RWPE1 (cell line): Measurements from ENCODE around the gene SDK2.

Experiments used
- CTCF ChIA-PET: fragments of 350-600 bp; sonication (Branson Sonifier 250); formaldehyde crosslinking; extraction: SDS; loops from one replicate; lab custom pipeline; 2021; lab: Yijun Ruan, JAX
- POLR2A ChIA-PET: fragments of 400-600 bp; formaldehyde crosslinking; extraction: SDS; loops from one replicate; lab custom pipeline; 2020; ENCODE audit warnings: antibody characterized with exemption; ENCODE audit not compliant: low non-redundant PET; lab: Yijun Ruan, JAX
- DNase-seq: peaks from one replicate; pipeline ENCODE4 v3.0.0; 2012; ENCODE audit warnings: low spot score
- H3K27ac ChIP-seq: fragments of 450-650 bp; 2 replicates; pipeline ENCODE4 v1.5.1; 2017
- TF ChIP-seq, protein P1 (sequence below): fragments of 450-650 bp; conservative IDR thresholded peaks from 2 replicates; pipeline ENCODE4 v1.5.1; 2017; ENCODE audit warnings: low read depth, mild to moderate bottlenecking

Gene SDK2

DNA sequence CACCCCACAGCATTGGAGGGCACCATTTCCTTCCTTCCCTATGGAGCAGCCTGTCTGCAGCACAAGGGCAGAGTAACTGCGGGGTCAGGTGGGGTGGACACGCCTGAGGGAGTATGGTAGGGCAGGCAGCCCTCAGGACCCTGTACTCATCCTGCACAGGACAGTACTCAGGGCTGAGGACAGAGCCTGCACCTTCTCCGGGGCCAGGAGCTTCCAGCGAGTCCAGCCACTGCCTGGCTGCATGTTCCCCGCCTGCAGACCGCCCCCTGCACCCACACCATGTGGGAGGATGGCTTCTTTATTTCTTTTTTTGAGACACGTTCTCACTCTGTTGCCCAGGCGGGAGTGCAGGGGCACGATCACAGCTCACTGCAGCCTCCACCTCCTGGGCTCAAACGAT lies 284.9 kb downstream of the SDK2 start:
- POLR2A ChIA-PET = interaction anchor here (0.6 kb wide), 1 partner anchor 67 kb away, joined by 3 read pairs; no protein-coding TSS in a partner anchor
- CTCF ChIA-PET = interaction anchor here (0.6 kb wide), 4 partner anchors 10 to 733 kb away, joined by 3 to 4 read pairs (median 3); no protein-coding TSS in a partner anchor
- TF ChIP-seq, protein P1, sequence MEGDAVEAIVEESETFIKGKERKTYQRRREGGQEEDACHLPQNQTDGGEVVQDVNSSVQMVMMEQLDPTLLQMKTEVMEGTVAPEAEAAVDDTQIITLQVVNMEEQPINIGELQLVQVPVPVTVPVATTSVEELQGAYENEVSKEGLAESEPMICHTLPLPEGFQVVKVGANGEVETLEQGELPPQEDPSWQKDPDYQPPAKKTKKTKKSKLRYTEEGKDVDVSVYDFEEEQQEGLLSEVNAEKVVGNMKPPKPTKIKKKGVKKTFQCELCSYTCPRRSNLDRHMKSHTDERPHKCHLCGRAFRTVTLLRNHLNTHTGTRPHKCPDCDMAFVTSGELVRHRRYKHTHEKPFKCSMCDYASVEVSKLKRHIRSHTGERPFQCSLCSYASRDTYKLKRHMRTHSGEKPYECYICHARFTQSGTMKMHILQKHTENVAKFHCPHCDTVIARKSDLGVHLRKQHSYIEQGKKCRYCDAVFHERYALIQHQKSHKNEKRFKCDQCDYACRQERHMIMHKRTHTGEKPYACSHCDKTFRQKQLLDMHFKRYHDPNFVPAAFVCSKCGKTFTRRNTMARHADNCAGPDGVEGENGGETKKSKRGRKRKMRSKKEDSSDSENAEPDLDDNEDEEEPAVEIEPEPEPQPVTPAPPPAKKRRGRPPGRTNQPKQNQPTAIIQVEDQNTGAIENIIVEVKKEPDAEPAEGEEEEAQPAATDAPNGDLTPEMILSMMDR = no peak
- H3K27ac ChIP-seq = peak overlapping the region; percentile 27; the same call in 1 of the 2 replicates
- no peak for DNase-seq

DNA sequence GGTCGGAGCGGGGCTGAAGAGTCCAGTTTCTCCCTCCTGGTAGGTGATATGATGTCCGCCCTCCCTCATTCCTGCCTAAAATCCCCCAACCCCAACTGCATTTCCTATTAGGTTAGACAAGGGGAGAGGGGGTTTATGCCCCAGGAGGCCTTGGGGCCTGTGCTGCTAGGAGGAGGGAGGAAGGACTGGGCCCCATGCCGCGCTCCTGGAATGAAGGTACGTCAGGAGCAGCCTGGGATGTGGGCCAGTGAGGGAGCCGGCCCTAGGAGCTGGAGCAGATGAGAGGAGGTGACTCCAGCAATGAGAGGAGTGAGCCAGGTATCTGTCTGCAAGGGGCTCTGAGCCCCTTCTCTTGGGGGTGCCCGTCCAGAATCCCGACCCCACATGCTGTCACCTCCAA lies 285.6 kb downstream of the SDK2 start:
- ChIA-PET CTCF (interaction anchor here (0.6 kb wide), 1 partner anchor 633 kb away, joined by 3 read pairs; no protein-coding TSS in a partner anchor), POLR2A (no interaction called here)
- DNase-seq = no peak
- H3K27ac ChIP-seq = no peak overlapping the region
- TF ChIP-seq, protein P1 = no peak

DNA sequence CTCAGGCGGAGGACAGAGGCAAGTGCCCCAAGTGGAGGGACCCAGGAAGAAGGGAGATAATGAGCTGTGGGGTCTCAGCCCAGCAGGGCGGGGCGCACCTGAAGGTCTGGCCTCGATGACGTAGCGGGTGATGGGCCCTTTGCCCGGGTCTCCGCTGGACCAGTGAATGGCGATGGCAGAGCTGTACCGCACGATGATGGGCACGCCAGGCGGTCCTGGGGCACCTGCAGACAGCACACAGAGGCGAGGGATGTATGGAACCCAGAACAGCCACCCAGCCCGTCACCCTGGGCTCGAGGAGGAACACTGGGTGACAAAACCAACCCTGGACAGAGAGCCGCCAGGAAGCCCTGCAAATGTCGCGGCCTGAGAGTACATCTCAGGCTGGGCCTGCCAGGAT lies 286.3 kb downstream of the SDK2 start:
- TF ChIP-seq, protein P1 = no peak
- no peak for DNase-seq
- CTCF ChIA-PET = no interaction called here
- H3K27ac ChIP-seq = no peak overlapping the region
- POLR2A ChIA-PET = no interaction called here

DNA sequence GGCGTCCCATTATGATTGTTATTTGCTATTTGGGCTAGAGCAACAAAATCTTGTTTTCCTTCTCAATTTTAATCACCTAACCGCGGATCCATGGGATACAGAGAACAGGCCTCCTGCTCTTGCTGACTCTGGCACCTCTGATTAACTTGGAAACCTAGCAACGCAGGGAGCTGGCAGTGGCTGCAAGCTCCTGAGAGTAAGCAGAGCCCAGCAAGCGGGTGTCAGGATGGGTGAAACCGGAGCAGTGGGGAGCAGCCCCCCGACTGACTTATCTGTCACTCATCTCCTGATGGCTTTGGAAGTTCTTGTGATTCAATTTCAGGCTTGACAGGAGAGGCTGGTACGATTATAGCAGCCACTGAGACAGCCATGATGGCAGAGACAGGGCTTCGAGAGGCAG lies 286.9 kb downstream of the SDK2 start:
- no peak for DNase-seq
- no peak overlapping the region for H3K27ac ChIP-seq
- TF ChIP-seq, protein P1 = no peak
- POLR2A ChIA-PET = no interaction called here
- CTCF ChIA-PET = interaction anchor here (0.6 kb wide), 1 partner anchor 49 kb away, joined by 3 read pairs; no protein-coding TSS in a partner anchor

DNA sequence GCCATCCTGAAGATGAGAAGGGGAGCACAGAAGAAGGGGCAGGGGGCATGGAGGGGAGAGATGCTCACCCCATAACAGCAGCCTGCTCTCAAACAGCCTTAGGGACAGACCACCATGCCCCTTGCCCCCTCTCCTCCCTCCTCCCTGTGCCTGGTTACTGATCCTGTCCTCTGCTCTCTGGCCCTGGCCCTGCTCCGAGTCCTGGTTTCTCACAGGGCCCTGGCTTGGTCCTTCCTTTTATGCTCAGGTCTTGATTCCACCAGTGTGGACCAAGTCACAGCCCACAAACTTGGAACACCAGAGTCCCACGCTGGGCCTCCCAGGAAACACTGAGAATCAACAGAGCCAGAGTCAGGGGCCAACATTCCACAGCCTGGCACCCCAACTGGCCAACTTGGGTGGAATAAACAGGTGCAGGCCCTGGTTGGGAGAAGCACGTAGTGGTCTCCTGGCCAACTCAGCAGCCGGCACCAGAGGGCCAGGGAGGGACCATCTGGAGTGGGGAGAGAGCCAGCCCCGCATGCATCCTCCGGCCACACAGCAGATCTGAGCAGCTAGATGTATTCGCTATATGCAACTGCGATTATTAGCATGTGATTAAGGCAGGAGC lies 287.6 kb downstream of the SDK2 start:
- TF ChIP-seq, protein P1 = no peak
- POLR2A ChIA-PET = no interaction called here
- CTCF ChIA-PET = interaction anchor here (0.6 kb wide), 1 partner anchor 49 kb away, joined by 3 read pairs; no protein-coding TSS in a partner anchor
- H3K27ac ChIP-seq = peak overlapping the region; percentile 35
- no peak for DNase-seq

DNA sequence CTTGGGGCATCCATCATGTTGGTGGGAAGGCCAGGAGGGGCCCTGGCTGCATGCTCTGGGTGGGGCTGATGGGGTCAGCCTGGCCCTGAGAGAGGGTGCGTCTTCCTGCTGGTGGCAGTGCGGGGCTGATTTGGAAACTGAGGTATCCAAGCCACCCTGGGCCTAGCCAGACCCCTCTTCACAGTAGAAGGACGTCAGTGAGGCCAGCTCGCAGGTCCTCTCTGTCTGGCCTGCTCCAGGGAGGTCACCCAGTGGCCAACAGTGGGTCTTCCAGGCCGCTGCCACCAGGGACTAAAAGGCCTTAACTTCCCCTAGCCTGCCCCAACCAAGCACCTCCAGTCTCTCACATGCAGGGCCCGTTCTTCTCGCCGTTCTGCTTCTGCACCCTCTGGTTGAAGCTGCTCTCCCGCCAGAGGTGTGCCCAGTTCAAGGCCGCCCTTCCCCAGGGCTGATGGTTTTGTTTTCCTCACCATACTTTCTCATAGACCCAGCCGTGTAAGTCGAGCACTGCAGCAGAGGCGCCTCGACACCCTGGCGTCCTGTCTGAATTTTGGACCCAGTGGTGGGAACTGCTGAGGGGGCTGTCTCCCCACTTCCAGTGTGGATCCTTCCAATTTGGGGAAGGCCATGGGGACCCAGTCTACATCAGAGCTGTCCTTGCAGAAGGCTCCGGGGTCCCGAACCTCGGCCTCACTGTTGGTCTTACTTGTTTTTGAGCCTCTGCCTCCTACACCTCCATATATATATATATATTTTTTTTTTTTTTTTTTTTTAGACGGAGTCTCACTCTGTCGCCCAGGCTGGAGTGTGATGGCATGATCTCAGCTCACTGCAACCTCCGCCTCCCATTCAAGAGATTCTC lies 289.6 kb downstream of the SDK2 start:
- H3K27ac ChIP-seq = peak overlapping the region; percentile 31
- ChIA-PET CTCF (interaction anchor here (0.9 kb wide), 1 partner anchor 600 kb away, joined by 3 read pairs; no protein-coding TSS in a partner anchor), POLR2A (no interaction called here)
- TF ChIP-seq, protein P1 = no peak
- DNase-seq = no peak
